ENCODE measurements around the gene GNAO1.

GRCh38 chr16:56321571-56321970 is 130.3 kb downstream of the GNAO1 start:
- TF ChIP-seq, protein P1, sequence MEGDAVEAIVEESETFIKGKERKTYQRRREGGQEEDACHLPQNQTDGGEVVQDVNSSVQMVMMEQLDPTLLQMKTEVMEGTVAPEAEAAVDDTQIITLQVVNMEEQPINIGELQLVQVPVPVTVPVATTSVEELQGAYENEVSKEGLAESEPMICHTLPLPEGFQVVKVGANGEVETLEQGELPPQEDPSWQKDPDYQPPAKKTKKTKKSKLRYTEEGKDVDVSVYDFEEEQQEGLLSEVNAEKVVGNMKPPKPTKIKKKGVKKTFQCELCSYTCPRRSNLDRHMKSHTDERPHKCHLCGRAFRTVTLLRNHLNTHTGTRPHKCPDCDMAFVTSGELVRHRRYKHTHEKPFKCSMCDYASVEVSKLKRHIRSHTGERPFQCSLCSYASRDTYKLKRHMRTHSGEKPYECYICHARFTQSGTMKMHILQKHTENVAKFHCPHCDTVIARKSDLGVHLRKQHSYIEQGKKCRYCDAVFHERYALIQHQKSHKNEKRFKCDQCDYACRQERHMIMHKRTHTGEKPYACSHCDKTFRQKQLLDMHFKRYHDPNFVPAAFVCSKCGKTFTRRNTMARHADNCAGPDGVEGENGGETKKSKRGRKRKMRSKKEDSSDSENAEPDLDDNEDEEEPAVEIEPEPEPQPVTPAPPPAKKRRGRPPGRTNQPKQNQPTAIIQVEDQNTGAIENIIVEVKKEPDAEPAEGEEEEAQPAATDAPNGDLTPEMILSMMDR (conservative IDR thresholded peaks at IDR 0.05; ENCODE audit: low read depth, low read length): no peak
- no peak for TF ChIP-seq EZH2 (IDR thresholded peaks at IDR 0.05; ENCODE audit: low read length, unreplicated experiment)
- TF ChIP-seq EZH2phosphoT487 (IDR thresholded peaks at IDR 0.05; ENCODE audit: borderline replicate concordance, low read length): no peak

Measured in PC-3 (cell line).